ENCODE measurements around the gene STKLD1.
A peak's percentile ranks its signal among the peaks of the same experiment; 100 is the strongest.

STKLD1 gene

DNA sequence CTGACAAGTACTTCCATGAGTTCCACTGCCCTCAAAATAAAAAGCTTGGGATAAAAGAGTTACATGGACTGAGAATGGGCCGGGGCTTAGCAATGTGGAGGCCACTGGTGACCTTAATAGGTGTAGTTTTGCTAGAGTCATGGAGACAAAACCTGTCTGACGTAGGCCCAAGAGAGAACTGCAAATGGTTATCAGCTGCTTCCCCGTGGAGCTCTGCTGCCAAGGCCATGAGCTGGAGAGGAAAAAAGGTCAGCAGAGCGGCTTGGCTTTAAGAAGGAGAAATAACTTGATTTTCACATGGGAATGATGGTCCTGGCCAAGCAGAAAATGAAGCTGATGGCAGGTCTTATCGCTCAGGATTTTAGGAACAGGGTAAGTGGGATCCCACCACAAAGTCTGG lies 36.5 kb upstream of the STKLD1 start:
- Histone ChIP-seq H3K27me3 (ENCODE audit: insufficient read depth, low read length, poor library complexity, severe bottlenecking) (no peaks in the 10 kb centered on the region), H3K79me2 (ENCODE audit: insufficient read depth, low read length) (peaks cover 13% of the 10 kb centered on the region), H3K36me3 (ENCODE audit: insufficient read depth, low read length) (peaks cover 24% of the 10 kb centered on the region; the same call in 1 of the 2 replicates), H3K4me1 (ENCODE audit: insufficient read depth, low read length, poor library complexity, severe bottlenecking) (peaks cover 13% of the 10 kb centered on the region), H3K4me3 (ENCODE audit: low read length, poor library complexity, severe bottlenecking) (no peak overlapping the region), H3K9ac (ENCODE audit: low read depth, low read length, poor library complexity, severe bottlenecking) (no peak overlapping the region), H3K4me2 (ENCODE audit: low read depth, low read length, poor library complexity, severe bottlenecking) (no peak overlapping the region), H3K9me3 (ENCODE audit: insufficient read depth, low read depth, low read length) (no peaks in the 10 kb centered on the region), H3K9me2 (replicated peaks; ENCODE audit: low read depth, low read length) (no peaks in the 10 kb centered on the region), H3F3A (ENCODE audit: low read depth) (no peaks in the 10 kb centered on the region), H4K20me1 (ENCODE audit: insufficient read depth, low read length, poor library complexity, severe bottlenecking) (peaks cover 9% of the 10 kb centered on the region), H2AFZ (ENCODE audit: low read length) (no peak overlapping the region)
- TF ChIP-seq EZH2phosphoT487 (IDR thresholded peaks at IDR 0.05; ENCODE audit: borderline replicate concordance) = no peak
- TF ChIP-seq, protein P1, sequence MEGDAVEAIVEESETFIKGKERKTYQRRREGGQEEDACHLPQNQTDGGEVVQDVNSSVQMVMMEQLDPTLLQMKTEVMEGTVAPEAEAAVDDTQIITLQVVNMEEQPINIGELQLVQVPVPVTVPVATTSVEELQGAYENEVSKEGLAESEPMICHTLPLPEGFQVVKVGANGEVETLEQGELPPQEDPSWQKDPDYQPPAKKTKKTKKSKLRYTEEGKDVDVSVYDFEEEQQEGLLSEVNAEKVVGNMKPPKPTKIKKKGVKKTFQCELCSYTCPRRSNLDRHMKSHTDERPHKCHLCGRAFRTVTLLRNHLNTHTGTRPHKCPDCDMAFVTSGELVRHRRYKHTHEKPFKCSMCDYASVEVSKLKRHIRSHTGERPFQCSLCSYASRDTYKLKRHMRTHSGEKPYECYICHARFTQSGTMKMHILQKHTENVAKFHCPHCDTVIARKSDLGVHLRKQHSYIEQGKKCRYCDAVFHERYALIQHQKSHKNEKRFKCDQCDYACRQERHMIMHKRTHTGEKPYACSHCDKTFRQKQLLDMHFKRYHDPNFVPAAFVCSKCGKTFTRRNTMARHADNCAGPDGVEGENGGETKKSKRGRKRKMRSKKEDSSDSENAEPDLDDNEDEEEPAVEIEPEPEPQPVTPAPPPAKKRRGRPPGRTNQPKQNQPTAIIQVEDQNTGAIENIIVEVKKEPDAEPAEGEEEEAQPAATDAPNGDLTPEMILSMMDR (conservative IDR thresholded peaks at IDR 0.05; ENCODE audit: low read length) = no peak

DNA sequence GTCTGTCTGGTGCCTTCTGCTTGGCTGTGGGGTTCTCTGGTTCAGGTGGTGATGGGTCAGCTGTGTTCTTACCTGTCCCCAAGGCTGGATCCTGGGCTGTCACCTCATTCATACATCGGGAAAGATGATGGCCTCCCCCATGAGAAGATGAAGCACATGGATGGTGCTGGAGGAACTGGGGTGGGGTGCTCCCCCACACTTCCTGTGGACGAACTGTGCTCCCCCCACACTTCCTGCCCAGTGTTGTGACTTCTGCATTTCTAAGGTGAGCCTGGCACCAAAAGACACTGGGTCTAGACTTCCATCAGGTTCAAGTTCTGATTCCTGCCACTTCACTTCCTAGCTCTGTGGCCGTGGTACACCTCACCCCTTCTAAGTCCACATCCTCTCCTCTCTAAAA lies 35.9 kb upstream of the STKLD1 start:
- Histone ChIP-seq H3K9me2 (replicated peaks; ENCODE audit: low read depth, low read length) (no peaks in the 10 kb centered on the region), H4K20me1 (ENCODE audit: insufficient read depth, low read length, poor library complexity, severe bottlenecking) (peaks cover 3% of the 10 kb centered on the region), H3K4me3 (ENCODE audit: low read length, poor library complexity, severe bottlenecking) (no peak overlapping the region), H3K79me2 (ENCODE audit: insufficient read depth, low read length) (peaks cover 11% of the 10 kb centered on the region), H3K4me1 (ENCODE audit: insufficient read depth, low read length, poor library complexity, severe bottlenecking) (peaks cover 10% of the 10 kb centered on the region), H3F3A (ENCODE audit: low read depth) (no peaks in the 10 kb centered on the region), H2AFZ (ENCODE audit: low read length) (no peak overlapping the region), H3K4me2 (ENCODE audit: low read depth, low read length, poor library complexity, severe bottlenecking) (peak overlapping the region; percentile 11), H3K27me3 (ENCODE audit: insufficient read depth, low read length, poor library complexity, severe bottlenecking) (no peaks in the 10 kb centered on the region), H3K9me3 (ENCODE audit: insufficient read depth, low read depth, low read length) (no peaks in the 10 kb centered on the region), H3K36me3 (ENCODE audit: insufficient read depth, low read length) (peaks cover 24% of the 10 kb centered on the region; the same call in 1 of the 2 replicates), H3K9ac (ENCODE audit: low read depth, low read length, poor library complexity, severe bottlenecking) (peak overlapping the region; percentile 31)
- no peak for TF ChIP-seq EZH2phosphoT487 (IDR thresholded peaks at IDR 0.05; ENCODE audit: borderline replicate concordance)
- TF ChIP-seq, protein P1 (conservative IDR thresholded peaks at IDR 0.05; ENCODE audit: low read length) = no peak

DNA sequence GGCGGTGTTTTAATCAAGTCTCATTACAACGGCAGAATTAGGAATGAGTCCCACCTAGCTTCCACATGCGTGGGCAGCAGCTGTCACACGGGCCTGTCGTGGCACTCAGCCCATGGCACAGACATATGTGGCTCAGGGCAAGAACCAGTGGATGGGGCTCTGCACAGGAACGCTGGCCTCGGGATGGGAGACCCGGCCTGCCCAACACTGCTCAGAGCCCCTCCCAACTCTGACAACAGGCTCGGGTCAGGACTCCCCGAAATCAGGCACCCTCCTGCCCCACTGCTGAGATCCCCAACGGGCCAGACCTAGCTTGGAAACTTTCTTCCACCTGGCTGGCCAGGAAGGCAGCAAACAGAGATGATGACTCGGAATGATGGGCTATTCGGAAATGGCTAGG lies 35.2 kb upstream of the STKLD1 start:
- Histone ChIP-seq H3K4me1 (ENCODE audit: insufficient read depth, low read length, poor library complexity, severe bottlenecking) (peaks cover 15% of the 10 kb centered on the region), H3K4me2 (ENCODE audit: low read depth, low read length, poor library complexity, severe bottlenecking) (peak overlapping the region; percentile 11), H3K36me3 (ENCODE audit: insufficient read depth, low read length) (peaks cover 24% of the 10 kb centered on the region; the same call in 1 of the 2 replicates), H4K20me1 (ENCODE audit: insufficient read depth, low read length, poor library complexity, severe bottlenecking) (peaks cover 4% of the 10 kb centered on the region), H3K9me2 (replicated peaks; ENCODE audit: low read depth, low read length) (no peaks in the 10 kb centered on the region), H3K9me3 (ENCODE audit: insufficient read depth, low read depth, low read length) (no peaks in the 10 kb centered on the region), H3F3A (ENCODE audit: low read depth) (no peaks in the 10 kb centered on the region), H3K9ac (ENCODE audit: low read depth, low read length, poor library complexity, severe bottlenecking) (peak overlapping the region; percentile 31), H2AFZ (ENCODE audit: low read length) (no peak overlapping the region), H3K79me2 (ENCODE audit: insufficient read depth, low read length) (peaks cover 11% of the 10 kb centered on the region), H3K4me3 (ENCODE audit: low read length, poor library complexity, severe bottlenecking) (no peak overlapping the region), H3K27me3 (ENCODE audit: insufficient read depth, low read length, poor library complexity, severe bottlenecking) (no peaks in the 10 kb centered on the region)
- no peak for TF ChIP-seq EZH2phosphoT487 (IDR thresholded peaks at IDR 0.05; ENCODE audit: borderline replicate concordance)
- TF ChIP-seq, protein P1 (conservative IDR thresholded peaks at IDR 0.05; ENCODE audit: low read length) = no peak

All from Loucy (cell line).